ENCODE results near the gene JSRP1.

The JSRP1 gene

GRCh38 chr19:2223391-2223790 lies 32.8 kb downstream of the JSRP1 start:
- TF ChIP-seq MAX (IDR thresholded peaks at IDR 0.05): no peak
- no peak for TF ChIP-seq YY1 (IDR thresholded peaks at IDR 0.05; ENCODE audit: low read depth)
- TF ChIP-seq TCF12 (IDR thresholded peaks at IDR 0.05; ENCODE audit: low read depth): no peak
- no peak for TF ChIP-seq CREB1 (IDR thresholded peaks at IDR 0.05; ENCODE audit: low read depth)
- TF ChIP-seq TAF1 (IDR thresholded peaks at IDR 0.05; ENCODE audit: low read depth): no peak
- no peak for TF ChIP-seq EP300 (IDR thresholded peaks at IDR 0.05; ENCODE audit: borderline replicate concordance)
- no peak for TF ChIP-seq USF1 (IDR thresholded peaks at IDR 0.05)
- no peak for TF ChIP-seq FOXM1 (IDR thresholded peaks at IDR 0.05; ENCODE audit: borderline replicate concordance, low read depth)
- no peak for TF ChIP-seq EGR1 (IDR thresholded peaks at IDR 0.05)
- TF ChIP-seq TEAD4 (IDR thresholded peaks at IDR 0.05): no peak
- no peak for TF ChIP-seq ZBTB7A (IDR thresholded peaks at IDR 0.05; ENCODE audit: low read depth)
- no peak for TF ChIP-seq NFIC (IDR thresholded peaks at IDR 0.05)
- no peak for TF ChIP-seq RAD21 (IDR thresholded peaks at IDR 0.05; ENCODE audit: low read depth)
- TF ChIP-seq CEBPB (IDR thresholded peaks at IDR 0.05): no peak
- no peak for TF ChIP-seq REST (IDR thresholded peaks at IDR 0.05; ENCODE audit: low read depth)

- no peak for TF ChIP-seq YY1 (IDR thresholded peaks at IDR 0.05; ENCODE audit: low read depth)
- no peak for TF ChIP-seq NFIC (IDR thresholded peaks at IDR 0.05)
- TF ChIP-seq ZBTB7A (IDR thresholded peaks at IDR 0.05; ENCODE audit: low read depth): no peak
- no peak for TF ChIP-seq CEBPB (IDR thresholded peaks at IDR 0.05)
- no peak for TF ChIP-seq EGR1 (IDR thresholded peaks at IDR 0.05)
- TF ChIP-seq EP300 (IDR thresholded peaks at IDR 0.05; ENCODE audit: borderline replicate concordance): no peak
- no peak for TF ChIP-seq CREB1 (IDR thresholded peaks at IDR 0.05; ENCODE audit: low read depth)
- TF ChIP-seq USF1 (IDR thresholded peaks at IDR 0.05): no peak
- TF ChIP-seq RAD21 (IDR thresholded peaks at IDR 0.05; ENCODE audit: low read depth): no peak
- no peak for TF ChIP-seq TAF1 (IDR thresholded peaks at IDR 0.05; ENCODE audit: low read depth)
- no peak for TF ChIP-seq TCF12 (IDR thresholded peaks at IDR 0.05; ENCODE audit: low read depth)
- TF ChIP-seq TEAD4 (IDR thresholded peaks at IDR 0.05): no peak
- no peak for TF ChIP-seq REST (IDR thresholded peaks at IDR 0.05; ENCODE audit: low read depth)
- TF ChIP-seq FOXM1 (IDR thresholded peaks at IDR 0.05; ENCODE audit: borderline replicate concordance, low read depth): no peak
- no peak for TF ChIP-seq MAX (IDR thresholded peaks at IDR 0.05)
Observed at GRCh38 chr19:2221918-2222317, 34.3 kb downstream of the JSRP1 start.

GRCh38 chr19:2221250-2221831 lies 34.9 kb downstream of the JSRP1 start:
- TF ChIP-seq CEBPB (IDR thresholded peaks at IDR 0.05): no peak
- no peak for TF ChIP-seq RAD21 (IDR thresholded peaks at IDR 0.05; ENCODE audit: low read depth)
- TF ChIP-seq REST (IDR thresholded peaks at IDR 0.05; ENCODE audit: low read depth): no peak
- TF ChIP-seq TCF12 (IDR thresholded peaks at IDR 0.05; ENCODE audit: low read depth): no peak
- no peak for TF ChIP-seq TAF1 (IDR thresholded peaks at IDR 0.05; ENCODE audit: low read depth)
- TF ChIP-seq YY1 (IDR thresholded peaks at IDR 0.05; ENCODE audit: low read depth): no peak
- no peak for TF ChIP-seq CREB1 (IDR thresholded peaks at IDR 0.05; ENCODE audit: low read depth)
- TF ChIP-seq NFIC (IDR thresholded peaks at IDR 0.05): no peak
- no peak for TF ChIP-seq EP300 (IDR thresholded peaks at IDR 0.05; ENCODE audit: borderline replicate concordance)
- no peak for TF ChIP-seq EGR1 (IDR thresholded peaks at IDR 0.05)
- TF ChIP-seq MAX (IDR thresholded peaks at IDR 0.05): no peak
- TF ChIP-seq ZBTB7A (IDR thresholded peaks at IDR 0.05; ENCODE audit: low read depth): no peak
- TF ChIP-seq TEAD4 (IDR thresholded peaks at IDR 0.05): no peak
- no peak for TF ChIP-seq FOXM1 (IDR thresholded peaks at IDR 0.05; ENCODE audit: borderline replicate concordance, low read depth)

- no peak for TF ChIP-seq TEAD4 (IDR thresholded peaks at IDR 0.05)
- TF ChIP-seq ZBTB7A (IDR thresholded peaks at IDR 0.05; ENCODE audit: low read depth): no peak
- TF ChIP-seq EP300 (IDR thresholded peaks at IDR 0.05; ENCODE audit: borderline replicate concordance): no peak
- TF ChIP-seq USF1 (IDR thresholded peaks at IDR 0.05): no peak
- TF ChIP-seq TAF1 (IDR thresholded peaks at IDR 0.05; ENCODE audit: low read depth): no peak
- no peak for TF ChIP-seq RAD21 (IDR thresholded peaks at IDR 0.05; ENCODE audit: low read depth)
- TF ChIP-seq EGR1 (IDR thresholded peaks at IDR 0.05): no peak
- TF ChIP-seq MAX (IDR thresholded peaks at IDR 0.05): no peak
- no peak for TF ChIP-seq FOXM1 (IDR thresholded peaks at IDR 0.05; ENCODE audit: borderline replicate concordance, low read depth)
- TF ChIP-seq NFIC (IDR thresholded peaks at IDR 0.05): no peak
- no peak for TF ChIP-seq TCF12 (IDR thresholded peaks at IDR 0.05; ENCODE audit: low read depth)
- no peak for TF ChIP-seq YY1 (IDR thresholded peaks at IDR 0.05; ENCODE audit: low read depth)
- TF ChIP-seq REST (IDR thresholded peaks at IDR 0.05; ENCODE audit: low read depth): no peak
- TF ChIP-seq CREB1 (IDR thresholded peaks at IDR 0.05; ENCODE audit: low read depth): no peak
- TF ChIP-seq CEBPB (IDR thresholded peaks at IDR 0.05): no peak
Observed at GRCh38 chr19:2219726-2220125, 36.5 kb downstream of the JSRP1 start.

All from Ishikawa (cell line).